ENCODE data around the gene PPP4R4.

DNA sequence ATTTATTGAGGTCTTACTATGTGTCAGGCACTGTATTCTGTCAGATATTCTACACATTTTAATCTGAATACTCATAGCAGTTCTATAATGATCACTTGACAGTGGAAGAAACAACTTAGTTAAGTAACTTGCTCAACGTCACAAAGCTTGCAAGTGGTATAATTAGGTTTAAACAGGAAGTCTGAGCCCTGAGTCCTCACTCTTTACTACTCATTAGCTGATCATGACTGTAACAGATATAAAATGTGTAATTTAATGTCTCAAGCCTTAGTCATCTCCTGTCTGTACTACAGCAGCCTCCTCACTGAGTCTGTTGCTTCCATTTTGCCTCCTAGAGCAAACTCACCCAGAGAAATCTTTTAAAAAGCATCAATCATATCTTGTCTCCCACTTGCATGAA is 38.9 kb downstream of the PPP4R4 start:
- TF ChIP-seq, protein P1, sequence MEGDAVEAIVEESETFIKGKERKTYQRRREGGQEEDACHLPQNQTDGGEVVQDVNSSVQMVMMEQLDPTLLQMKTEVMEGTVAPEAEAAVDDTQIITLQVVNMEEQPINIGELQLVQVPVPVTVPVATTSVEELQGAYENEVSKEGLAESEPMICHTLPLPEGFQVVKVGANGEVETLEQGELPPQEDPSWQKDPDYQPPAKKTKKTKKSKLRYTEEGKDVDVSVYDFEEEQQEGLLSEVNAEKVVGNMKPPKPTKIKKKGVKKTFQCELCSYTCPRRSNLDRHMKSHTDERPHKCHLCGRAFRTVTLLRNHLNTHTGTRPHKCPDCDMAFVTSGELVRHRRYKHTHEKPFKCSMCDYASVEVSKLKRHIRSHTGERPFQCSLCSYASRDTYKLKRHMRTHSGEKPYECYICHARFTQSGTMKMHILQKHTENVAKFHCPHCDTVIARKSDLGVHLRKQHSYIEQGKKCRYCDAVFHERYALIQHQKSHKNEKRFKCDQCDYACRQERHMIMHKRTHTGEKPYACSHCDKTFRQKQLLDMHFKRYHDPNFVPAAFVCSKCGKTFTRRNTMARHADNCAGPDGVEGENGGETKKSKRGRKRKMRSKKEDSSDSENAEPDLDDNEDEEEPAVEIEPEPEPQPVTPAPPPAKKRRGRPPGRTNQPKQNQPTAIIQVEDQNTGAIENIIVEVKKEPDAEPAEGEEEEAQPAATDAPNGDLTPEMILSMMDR (conservative IDR thresholded peaks at IDR 0.05; ENCODE audit: low read depth, low read length) = no peak
- TF ChIP-seq POLR2A (IDR thresholded peaks at IDR 0.05; ENCODE audit: low read depth, low read length) (no peak), MAFK (IDR thresholded peaks at IDR 0.05; ENCODE audit: low read depth, low read length) (no peak), RFX5 (IDR thresholded peaks at IDR 0.05; ENCODE audit: low read depth, low read length) (no peak)

Data from IMR-90 (cell line).